GM10266 (cell line): ENCODE results near the gene CYP51A1.
"Not testable (repeated sequence)": the region's sequence is repeated elsewhere in the genome, so short reads cannot be mapped to it uniquely, and the experiment has no call there.

Experiments used
- DNase-seq: peaks from one replicate; pipeline ENCODE4 v3.0.0; 2012; ENCODE audit errors: extremely low spot score
- CTCF ChIP-seq: IDR thresholded peaks from 2 replicates; pipeline ENCODE4 v1.5.1; 2012; ENCODE audit warnings: mild to moderate bottlenecking, low read depth; ENCODE audit not compliant: control insufficient read depth, insufficient read depth; ENCODE audit errors: missing control alignments

The CYP51A1 gene

GRCh38 chr7:92155108-92155739, 20.9 kb upstream of the CYP51A1 start:
- TF ChIP-seq CTCF = no peak
- no peak for DNase-seq

- no peak for TF ChIP-seq CTCF
- no peak for DNase-seq
Observed at GRCh38 chr7:92150450-92151017, 16.3 kb upstream of the CYP51A1 start.

- no peak for TF ChIP-seq CTCF
- no peak for DNase-seq
Observed at GRCh38 chr7:92149736-92150239, 15.5 kb upstream of the CYP51A1 start.

GRCh38 chr7:92143192-92143880, 9.1 kb upstream of the CYP51A1 start:
- not testable (repeated sequence) for DNase-seq

GRCh38 chr7:92142791-92143190, 8.5 kb upstream of the CYP51A1 start:
- DNase-seq = not testable (repeated sequence)

GRCh38 chr7:92141161-92141560, 6.9 kb upstream of the CYP51A1 start:
- DNase-seq = no peak
- no peak for TF ChIP-seq CTCF

- no peak for TF ChIP-seq CTCF
- DNase-seq = no peak
Observed at GRCh38 chr7:92137557-92137956, 3.3 kb upstream of the CYP51A1 start.
